Raji (cell line): Measurements from ENCODE around the gene BCL11A.

Experiments used
- POLR2A ChIP-seq: IDR thresholded peaks from 2 replicates; pipeline ENCODE4 v1.6.1; 2011; ENCODE audit warnings: low read depth, low read length, control low read depth; ENCODE audit not compliant: insufficient read depth

Gene BCL11A

GRCh38 chr2:60469536-60470317, 83.7 kb downstream of the BCL11A start:
- TF ChIP-seq POLR2A, result no peak

GRCh38 chr2:60468382-60469085, 84.9 kb downstream of the BCL11A start:
- no peak for TF ChIP-seq POLR2A

- TF ChIP-seq POLR2A, result no peak
Measured at GRCh38 chr2:60466161-60466702, 87.2 kb downstream of the BCL11A start.

GRCh38 chr2:60465736-60466135, 87.7 kb downstream of the BCL11A start:
- no peak for TF ChIP-seq POLR2A

GRCh38 chr2:60463249-60463648, 90.2 kb downstream of the BCL11A start:
- TF ChIP-seq POLR2A, result no peak

- no peak for TF ChIP-seq POLR2A
Measured at GRCh38 chr2:60461421-60462108, 91.9 kb downstream of the BCL11A start.

GRCh38 chr2:60460577-60461420, 92.7 kb downstream of the BCL11A start:
- no peak for TF ChIP-seq POLR2A

- TF ChIP-seq POLR2A, result no peak
Measured at GRCh38 chr2:60459851-60460250, 93.6 kb downstream of the BCL11A start.

- TF ChIP-seq POLR2A, result no peak
Measured at GRCh38 chr2:60456115-60456770, 97.2 kb downstream of the BCL11A start.

- no peak for TF ChIP-seq POLR2A
Measured at GRCh38 chr2:60453872-60454271, 99.6 kb downstream of the BCL11A start.

- no peak for TF ChIP-seq POLR2A
Measured at GRCh38 chr2:60453301-60453700, 100.2 kb downstream of the BCL11A start.

- TF ChIP-seq POLR2A, result no peak
Measured at GRCh38 chr2:60450488-60450887, 103.0 kb downstream of the BCL11A start.

- no peak for TF ChIP-seq POLR2A
Measured at GRCh38 chr2:60447943-60448342, 105.5 kb downstream of the BCL11A start.
